Measurements from ENCODE around the gene PLEKHG7. TPM values are rescaled to one million over a fixed set of nuclear protein-coding genes. Genes with fewer than 3 reads are reported as not detected.
"Not testable (repeated sequence)": the region's sequence is repeated elsewhere in the genome, so short reads cannot be mapped to it uniquely, and the experiment has no call there.

The PLEKHG7 gene, protein sequence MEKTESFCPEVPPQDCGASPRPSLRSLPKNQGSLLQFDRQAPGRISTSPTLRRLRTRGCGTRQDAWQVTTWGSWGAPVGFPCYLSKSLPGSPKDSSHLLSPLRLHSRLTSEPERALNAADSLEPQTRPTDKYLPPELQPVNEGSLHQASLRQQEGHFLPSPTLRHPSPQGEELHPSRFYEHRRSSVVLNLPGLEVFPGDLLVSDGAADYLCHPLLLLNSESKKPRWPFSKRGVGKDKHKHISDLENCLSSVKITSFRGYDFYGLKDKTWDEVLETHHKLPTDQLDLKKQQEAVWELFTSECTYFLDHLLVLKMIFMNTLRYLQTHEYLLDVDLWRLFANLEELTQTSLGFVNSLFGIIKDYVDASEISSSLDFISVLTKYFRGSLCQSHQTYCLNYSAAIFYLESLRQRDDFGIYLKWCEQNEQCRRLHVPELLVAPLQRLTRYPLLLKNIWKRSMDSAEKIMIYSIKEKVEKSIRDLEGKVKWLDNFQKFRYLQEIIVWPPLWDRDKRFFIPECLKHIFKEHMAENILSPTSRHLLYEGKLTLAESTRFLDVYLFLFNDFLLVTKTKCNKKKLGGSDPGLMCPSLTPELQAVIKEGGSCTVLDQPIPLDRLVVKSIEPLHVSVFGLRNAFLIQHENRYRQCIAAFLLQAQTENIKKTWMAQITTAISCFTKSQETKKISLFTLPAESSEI
- total RNA-seq: under 1 TPM in 1 of 9 donors, not detected in 8; 0.08 TPM
- not detected for polyA plus RNA-seq
- long read RNA-seq, donor 1: 0 reads
- long read RNA-seq, donor 2: 0 reads
- long read RNA-seq, donor 3, partial matches to known transcripts: 0 of 4 reads
- long read RNA-seq, donor 3, other reads (novel, unspliced or antisense): 4 of 4 reads

DNA sequence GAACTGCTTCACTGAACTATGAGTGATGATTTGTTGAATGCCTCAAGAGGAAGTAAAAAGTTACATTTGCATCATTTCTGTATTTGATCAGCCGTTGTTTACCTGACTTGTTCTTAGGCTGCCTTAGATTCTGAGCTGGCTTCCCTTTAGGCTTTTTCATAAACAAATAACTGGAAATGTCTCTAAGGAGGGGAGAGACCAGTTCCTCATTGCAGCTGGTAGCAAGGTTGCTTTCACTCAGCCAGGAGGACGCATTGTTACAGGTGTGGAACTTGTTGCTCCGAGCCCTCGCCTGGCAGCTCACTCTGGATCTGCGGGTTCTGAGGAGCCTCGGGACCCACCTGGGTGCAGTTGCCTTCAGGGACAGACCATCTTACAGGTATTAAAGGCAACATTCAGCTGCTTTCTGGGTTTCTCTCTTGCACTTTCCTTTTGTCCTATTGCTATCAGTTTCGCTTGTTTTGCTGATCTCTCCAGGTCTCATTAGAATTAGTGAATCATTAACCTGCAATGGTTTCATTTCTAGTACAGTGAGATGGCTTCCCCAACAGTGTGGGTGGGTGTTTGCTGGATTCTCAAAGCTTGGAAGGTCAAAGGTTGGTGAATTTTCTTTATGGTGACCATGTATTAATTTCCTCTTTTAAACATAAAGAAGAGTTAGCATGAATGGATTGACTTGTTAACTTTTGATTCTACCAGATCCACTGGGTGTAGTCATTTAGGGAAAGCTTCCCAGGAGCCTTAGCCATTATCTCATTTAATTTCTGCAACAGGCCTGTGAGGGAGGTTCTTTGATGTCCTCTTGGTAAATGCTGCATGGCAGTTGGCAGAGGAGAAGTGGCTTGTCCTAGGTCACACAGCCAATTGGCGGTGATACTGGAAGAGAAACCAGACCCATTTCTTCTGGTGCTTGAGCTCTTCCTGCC, at the start of gene PLEKHG7:
TSS of gene PLEKHG7 (plus strand) at position 236 of the 926 bp plus-strand sequence. CDS start 3,643 bp downstream, outside the sequence.
- H3K9me3 ChIP-seq: no peaks in the 10 kb centered on the region
- TF ChIP-seq POLR2A (IDR thresholded peaks at IDR 0.05) (no peak), CTCF (IDR thresholded peaks at IDR 0.05) (no peak)
- no peaks in the 10 kb centered on the region for H3K27me3 ChIP-seq
- no peak for DNase-seq
- intact Hi-C loops (cut with DNase I): no loop called here
- H3K27ac ChIP-seq: no peak within 1 kb of the TSS
- no peaks in the 10 kb centered on the region for H3K4me1 ChIP-seq
- H3K36me3 ChIP-seq: no peaks in the 10 kb centered on the region
- ATAC-seq: no peak
- no peak within 1 kb of the TSS for H3K4me3 ChIP-seq
- 91 to 94% (median 92%) methylated on average over 8 of the region's 8 CpGs for WGBS, 4 donors

DNA sequence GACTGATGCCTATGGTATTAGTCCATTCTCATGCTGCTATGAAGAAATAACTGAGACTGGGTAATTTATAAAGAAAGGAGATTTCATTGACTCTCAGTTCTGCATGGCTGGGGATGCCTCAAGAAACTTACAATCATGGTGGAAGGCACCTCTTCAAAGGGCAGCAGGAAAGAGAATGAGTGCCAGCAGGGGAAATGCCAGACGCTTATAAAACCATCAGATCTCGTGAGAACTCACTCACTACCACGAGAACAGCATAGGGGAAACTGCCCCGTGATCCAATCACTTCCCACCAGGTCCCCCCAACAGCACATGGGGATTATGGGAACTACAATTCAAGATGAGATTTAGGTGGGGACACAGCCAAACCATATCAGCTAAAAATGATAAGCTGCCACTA, 48.5 kb upstream of the PLEKHG7 start:
- not testable (repeated sequence) for H3K36me3 ChIP-seq, ATAC-seq, H3K9me3 ChIP-seq, H3K27ac ChIP-seq, DNase-seq, H3K4me3 ChIP-seq, H3K27me3 ChIP-seq
- H3K4me1 ChIP-seq: peaks cover 0 to 17% (median 0%) of the 10 kb centered on the region in 12 donors
- intact Hi-C loops (cut with DNase I): loop anchor here in 8 of 10 donors (5.0 kb wide), 3 partner anchors 1272 to 1297 kb away; no protein-coding TSS in a partner anchor
- WGBS, 4 donors: 83 to 86% (median 84%) methylated on average over 4 of the region's 4 CpGs

- 0 to 69% (median 38%) methylated on average over 1 of the region's 1 CpG for WGBS, 4 donors
- H3K4me1 ChIP-seq: peaks cover 0 to 11% (median 0%) of the 10 kb centered on the region in 12 donors
- TF ChIP-seq POLR2A (IDR thresholded peaks at IDR 0.05) (no peak), CTCF (IDR thresholded peaks at IDR 0.05) (no peak)
- peak overlapping the region in 3 of 12 donors; percentile 4 to 45 (median 27) for H3K27ac ChIP-seq
- no peaks in the 10 kb centered on the region for H3K9me3 ChIP-seq
- no peaks in the 10 kb centered on the region for H3K27me3 ChIP-seq
- H3K36me3 ChIP-seq: no peaks in the 10 kb centered on the region
- intact Hi-C loops (cut with DNase I): loop anchor here in 8 of 10 donors (5.0 kb wide), 3 partner anchors 1273 to 1298 kb away; no protein-coding TSS in a partner anchor
- ATAC-seq (peak in 2 of 4 donors; percentile 32 to 61), DNase-seq (no peak)
- H3K4me3 ChIP-seq: no peak overlapping the region
Observed at GRCh38 chr12:92654929-92655328, 47.9 kb upstream of the PLEKHG7 start.

GRCh38 chr12:92656911-92657310, 45.9 kb upstream of the PLEKHG7 start:
- no peaks in the 10 kb centered on the region for H3K36me3 ChIP-seq
- no peak for ATAC-seq
- H3K27ac ChIP-seq: no peak overlapping the region
- DNase-seq: no peak
- no peaks in the 10 kb centered on the region for H3K9me3 ChIP-seq
- TF ChIP-seq POLR2A (IDR thresholded peaks at IDR 0.05) (no peak), CTCF (IDR thresholded peaks at IDR 0.05) (no peak)
- no peaks in the 10 kb centered on the region for H3K27me3 ChIP-seq
- intact Hi-C loops (cut with DNase I): no loop called here
- peaks cover 0 to 11% (median 0%) of the 10 kb centered on the region in 12 donors for H3K4me1 ChIP-seq
- 92 to 98% (median 97%) methylated on average over 1 of the region's 1 CpG for WGBS, 4 donors
- no peak overlapping the region for H3K4me3 ChIP-seq
